ENCODE measurements around the gene FBN3.
"Not testable (repeated sequence)": the region's sequence is repeated elsewhere in the genome, so short reads cannot be mapped to it uniquely, and the experiment has no call there.

FBN3 gene

DNA sequence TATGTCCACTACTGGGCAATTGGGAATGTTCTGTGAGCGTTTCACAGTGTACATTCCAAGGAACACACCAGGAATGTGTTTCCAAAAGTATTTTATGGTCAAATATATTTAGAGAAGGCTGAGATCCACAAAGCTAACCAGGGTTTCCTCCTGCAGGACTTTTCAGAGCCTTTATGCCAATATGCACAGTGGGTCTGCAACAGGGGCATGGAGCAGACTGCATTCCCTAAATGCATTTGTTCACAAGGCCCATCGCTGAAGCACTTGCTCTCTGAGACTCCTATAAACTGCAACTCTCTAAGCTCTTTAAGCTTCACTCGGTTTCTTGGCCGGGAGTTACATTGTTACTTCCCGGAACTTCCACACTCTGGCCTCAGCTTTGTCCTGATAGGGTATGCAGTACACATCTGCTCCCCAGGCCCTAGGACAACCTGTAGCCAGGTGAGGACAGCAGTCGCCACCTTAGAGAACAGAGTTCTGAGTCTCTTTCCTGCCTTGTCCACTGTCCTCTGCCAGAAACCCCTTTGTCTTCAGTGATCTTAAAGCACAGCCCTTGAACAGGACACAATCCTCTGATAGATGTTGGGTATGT, 33.5 kb downstream of the FBN3 start:
- no peak for DNase-seq

DNA sequence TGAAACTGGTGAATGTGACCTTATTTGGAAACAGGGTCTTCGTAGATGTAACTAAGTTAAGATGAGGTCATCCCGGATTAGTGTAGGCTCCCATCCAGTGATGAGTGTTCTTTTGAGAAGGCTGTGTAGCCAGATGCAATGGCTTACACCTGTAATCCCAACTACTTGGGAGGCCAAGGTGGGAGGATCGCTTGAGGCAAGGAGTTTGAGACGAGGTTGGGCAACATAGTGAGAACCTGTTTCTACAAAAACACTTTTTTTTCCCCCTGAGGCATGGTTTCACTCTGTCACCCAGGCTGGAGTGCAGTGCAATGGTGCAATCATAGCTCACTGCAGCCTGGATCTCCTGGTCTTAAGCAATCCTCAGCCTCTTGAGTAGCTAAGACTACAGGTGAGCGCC, 36.4 kb downstream of the FBN3 start:
- DNase-seq: no peak

DNA sequence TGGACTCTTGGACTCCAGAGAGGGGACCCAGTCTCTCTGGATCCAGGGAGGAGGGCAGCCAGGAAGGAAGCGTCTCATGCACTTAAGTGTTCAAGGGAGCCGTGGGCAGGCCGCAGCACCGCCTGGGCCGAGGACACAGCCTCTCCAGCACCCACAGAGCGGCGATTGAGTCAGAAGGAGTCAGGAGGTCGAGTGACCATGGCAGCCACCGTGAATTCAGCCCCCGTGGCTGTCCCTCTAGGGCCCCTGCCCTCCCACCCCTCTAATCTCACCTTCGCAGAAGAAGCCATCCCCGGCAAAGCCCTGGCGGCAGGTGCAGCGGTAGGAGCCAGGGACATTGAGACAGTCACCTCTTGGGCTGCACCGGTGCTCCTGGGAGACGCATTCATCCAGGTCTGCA, 38.0 kb downstream of the FBN3 start:
- DNase-seq: no peak

DNA sequence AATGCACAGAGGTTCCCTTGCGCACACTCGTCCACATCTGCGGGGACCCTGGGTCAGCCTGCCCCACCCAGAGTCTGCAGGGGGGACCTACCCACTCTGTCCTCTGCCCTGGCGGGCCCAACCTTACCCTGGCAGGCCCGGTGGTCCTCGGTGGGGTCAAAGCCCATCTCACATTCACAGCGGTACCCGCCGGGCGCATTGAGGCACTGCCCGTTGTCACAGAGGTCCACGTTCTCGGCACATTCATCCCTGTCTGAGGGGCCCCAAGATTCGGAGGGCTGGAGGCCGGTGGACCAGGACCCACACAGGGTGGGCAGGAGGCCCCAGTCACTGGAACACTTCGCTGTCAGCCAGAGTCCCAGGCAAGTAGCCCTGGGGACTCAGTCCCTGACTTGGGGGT, 38.5 kb downstream of the FBN3 start:
- no peak for DNase-seq

DNA sequence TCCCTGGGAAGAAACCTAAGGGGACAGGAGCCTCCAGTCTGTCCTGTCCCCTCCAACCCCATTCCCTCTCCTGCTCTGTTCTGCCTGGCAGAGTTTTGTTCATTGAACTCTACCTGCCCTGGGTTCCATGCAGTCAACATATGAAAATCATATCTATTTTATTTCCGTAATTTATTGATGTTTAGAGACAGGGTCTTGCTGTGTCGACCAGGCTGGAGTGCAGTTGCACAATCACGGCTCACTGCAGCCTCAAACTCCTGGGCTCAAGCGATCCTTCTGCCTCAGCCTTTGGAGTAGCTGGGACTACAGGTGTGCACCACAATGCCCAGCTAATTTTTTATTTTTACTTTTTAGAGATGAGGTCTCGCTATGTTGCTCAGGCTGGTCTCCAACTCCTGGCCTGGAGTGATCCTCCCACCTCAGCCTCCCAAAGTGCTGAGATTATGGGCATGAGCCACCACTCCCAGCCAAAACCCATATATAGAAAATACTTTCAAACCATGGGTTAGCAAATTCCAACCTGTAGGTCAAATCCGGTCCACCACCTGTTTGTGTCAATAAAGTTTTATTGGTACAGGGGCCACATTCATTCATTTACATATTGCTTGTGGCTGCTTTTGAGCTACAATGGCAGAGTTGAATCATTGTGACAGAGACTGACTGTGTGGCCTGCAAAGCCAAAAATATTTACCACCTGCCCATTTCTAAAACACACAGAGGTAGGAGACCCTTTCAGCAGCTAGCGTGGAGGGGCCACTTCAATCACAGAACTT, 39.3 kb downstream of the FBN3 start:
- no peak for DNase-seq

DNA sequence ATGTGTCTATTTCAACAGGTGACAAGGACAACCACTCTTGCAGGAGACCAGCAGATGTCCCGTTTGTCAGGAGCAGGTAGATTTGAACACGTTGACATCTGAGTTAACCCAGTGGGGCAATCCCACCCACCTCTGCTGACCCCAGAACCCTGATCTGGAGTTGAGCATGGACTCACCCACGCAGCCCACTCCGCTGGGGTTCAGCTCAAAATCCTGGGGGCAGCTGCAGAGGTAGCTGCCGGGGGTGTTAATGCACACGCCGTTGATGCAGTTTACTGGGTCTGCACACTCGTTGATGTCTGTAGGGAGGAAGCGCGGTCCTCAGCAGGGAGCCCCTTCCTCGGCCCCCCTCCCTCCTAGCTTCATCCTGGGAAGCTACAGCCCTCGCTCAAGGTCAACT, 39.9 kb downstream of the FBN3 start:
- no peak for DNase-seq

DNA sequence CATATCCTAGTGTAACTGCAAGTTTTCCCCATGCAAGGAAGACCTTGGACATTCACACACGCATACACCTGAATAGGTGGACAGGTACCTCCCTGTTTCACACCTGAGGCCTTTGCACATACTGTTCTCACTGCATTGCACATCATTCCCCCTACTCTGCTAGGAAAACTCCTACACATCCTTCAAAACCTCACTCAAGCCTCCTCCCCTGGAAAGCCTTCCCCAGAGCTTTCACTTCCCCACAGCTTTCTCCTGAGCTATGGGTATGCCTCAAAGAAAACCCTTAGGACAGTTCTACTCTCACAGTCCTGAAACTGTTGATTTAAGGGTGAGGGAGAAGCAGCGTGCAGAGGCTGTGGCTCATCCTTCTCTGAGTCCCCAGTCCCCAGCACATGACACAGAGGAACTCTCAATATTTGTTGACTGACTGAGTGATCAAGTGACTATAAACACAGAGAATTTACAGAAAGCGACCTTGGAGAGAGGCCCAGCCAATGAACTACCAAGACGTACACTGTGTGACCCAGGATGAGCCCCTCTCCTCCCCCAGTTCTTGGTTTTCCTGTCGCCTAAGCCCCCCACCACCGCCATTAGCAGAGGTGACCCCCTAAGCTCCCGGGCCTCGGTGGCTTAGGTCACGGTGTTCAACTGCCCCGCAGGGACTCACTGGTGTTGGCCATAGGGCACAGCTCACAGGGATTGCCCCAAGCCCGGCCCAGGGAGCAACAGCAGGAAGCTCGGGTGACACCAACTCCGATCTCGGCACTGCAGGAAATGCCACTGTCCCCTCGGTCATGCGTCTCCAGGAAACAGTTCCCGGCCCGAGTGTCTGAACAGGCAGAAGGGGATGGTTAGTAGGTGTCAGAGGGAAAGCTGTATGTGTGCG, 40.6 kb downstream of the FBN3 start:
- DNase-seq: no peak

DNA sequence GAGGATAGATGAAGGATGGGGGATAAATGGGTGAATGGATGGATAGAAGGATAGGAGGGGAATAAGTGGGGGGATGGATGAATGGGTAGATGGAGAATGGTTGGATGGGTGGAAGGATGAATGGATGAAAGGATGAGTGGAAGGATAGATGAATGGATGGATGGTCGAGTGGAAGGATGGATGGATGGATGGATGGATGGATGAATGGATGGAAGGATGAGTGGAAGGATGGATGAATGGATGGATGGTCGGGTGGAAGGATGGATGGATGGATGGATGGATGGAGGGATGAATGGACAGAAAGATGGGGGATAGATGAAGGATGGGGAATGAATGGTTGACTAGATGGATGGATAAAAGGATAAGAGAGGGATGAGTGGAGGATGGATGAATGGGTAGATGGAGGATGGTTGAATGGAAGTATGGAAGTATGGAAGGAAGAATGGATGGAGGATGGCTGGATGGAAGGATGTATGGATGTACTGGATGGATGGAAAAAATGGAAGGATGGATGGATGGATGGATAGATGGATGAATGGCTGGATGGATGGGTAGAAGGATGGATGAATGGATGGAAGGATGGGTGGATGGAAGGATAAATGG, 42.0 kb downstream of the FBN3 start:
- DNase-seq: no peak

DNA sequence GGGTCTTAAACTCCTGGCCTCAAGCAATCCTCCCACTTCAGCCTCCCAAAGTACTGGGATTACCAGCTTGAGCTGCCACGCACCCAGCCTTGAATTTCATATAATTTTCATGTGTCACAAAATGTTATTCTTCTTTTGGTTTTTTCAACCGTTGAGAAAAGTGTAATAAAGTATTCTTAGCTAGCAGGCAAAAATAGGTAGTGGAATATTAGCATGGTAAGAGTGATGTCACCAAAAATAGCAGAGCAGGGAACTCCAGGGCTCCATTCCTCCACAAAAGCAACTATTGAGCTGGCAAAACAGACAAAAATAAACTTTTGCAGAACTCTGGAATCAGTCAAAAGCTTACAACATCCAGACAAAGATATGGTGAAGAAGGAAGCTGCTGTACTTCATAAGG, 43.9 kb downstream of the FBN3 start:
- DNase-seq: no peak

DNA sequence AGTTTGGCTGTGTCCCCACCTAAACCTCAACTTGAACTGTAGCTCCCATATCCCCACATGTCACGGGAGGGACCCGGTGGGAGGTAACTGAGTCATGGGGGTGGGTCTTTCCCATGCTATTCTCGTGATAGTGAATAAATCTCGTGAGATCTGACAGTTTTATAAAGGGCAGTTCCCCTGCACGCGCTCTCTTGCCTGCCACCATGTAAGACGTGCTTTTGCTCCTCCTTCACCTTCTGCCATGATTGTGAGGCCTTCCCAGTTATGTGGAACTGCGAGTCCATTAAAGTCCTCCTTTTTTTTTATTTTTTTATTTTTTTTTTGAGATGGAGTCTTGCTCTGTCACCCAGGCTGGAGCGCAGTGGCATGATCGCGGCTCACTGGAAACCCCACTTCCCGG, 47.5 kb downstream of the FBN3 start:
- DNase-seq: not testable (repeated sequence)

DNA sequence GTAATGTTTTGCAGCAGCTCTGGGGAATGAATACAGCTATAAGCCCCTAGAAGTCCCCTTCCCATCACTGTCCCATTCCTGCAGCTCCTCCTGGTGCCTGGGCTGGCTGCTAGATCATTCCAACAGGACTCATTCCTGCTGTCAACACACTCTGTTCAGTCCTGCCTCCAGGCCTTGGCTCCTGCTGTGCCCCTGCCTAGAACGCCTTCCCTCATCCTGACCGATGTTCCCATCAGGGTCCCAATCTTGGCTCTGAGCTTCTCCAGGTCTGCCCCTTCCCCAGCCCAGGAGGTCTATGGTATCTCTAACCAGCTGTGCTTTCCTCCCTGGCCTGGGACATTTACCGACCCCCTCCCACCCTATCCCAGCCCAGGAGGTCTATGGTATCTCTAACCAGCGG, 48.1 kb downstream of the FBN3 start:
- no peak for DNase-seq

DNA sequence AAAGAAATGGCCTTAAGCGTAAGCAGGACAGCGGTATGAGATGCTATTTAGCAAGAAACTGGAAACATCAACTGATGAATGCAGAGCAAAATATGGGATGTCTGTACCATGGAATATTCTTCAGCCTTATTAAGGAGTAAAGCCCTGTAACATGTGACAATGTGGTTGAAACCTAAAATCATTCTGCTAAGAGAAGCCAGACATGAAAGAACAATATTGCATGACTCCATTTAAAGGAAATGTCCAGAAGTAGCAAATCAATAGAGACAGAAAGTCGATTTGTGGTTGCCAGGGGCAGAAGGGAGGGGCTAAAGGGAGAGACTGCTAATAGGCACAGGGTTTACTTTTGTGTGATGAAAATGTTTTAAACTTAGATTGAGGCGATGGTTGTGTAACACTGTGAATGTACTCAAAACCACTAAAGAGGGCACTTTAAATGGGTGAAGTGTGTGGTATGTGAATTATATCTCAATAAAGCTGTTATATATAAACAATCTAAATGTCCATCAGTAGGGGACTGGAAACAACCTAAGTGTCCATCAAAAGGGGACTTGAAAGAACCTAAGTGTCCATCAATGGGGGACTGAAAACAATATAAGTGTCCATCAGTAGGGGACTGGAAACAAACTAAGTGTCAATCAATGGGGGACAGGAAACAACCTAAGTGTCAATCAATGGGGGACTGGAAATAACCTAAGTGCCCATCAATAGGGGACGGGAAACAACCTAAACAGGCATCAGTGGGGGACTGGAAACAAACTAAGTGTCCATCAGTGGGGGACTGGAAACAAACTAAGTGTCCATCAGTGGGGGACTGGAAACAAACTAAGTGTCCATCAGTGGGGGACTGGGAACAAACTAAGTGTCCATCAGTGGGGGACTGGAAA, 51.5 kb downstream of the FBN3 start:
- DNase-seq: no peak

DNA sequence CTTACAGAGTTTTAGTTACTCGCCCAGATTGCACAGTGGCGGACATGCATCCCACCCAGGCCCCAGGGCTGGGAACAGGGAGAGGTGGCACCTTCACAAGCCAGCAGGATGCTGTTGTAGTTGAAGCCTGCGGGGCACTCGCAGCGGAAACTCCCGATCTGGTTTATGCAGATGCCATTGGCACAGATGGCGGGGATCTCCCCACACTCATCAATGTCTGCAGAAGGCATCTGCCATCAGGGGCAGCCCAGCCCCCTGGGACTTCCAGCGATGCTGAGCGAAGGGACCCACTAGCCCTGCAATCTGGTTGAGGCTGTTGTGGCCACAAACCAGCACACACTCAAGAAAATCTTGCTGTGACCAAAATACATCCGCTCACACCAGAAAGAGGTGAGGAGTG, 52.2 kb downstream of the FBN3 start:
- DNase-seq: no peak

DNA sequence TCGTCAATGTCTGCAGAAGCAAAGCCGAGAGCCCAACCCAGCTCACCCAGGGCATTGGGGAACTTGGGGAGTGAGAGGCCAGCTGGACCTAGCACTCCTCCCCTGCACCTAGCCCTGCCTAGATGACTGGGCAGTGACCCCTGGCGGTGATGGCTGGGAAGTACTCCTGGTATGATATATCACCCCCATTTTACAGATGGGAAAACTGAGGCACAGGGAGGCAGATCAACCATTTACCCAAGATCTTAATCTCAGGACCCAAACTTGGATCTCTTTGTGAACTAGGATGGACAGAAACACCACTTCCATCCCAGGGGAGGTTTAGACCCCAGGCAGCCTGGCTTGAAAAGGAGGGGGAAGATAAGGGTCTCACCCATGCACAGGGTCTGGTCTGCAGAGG, 53.3 kb downstream of the FBN3 start:
- DNase-seq: no peak

DNA sequence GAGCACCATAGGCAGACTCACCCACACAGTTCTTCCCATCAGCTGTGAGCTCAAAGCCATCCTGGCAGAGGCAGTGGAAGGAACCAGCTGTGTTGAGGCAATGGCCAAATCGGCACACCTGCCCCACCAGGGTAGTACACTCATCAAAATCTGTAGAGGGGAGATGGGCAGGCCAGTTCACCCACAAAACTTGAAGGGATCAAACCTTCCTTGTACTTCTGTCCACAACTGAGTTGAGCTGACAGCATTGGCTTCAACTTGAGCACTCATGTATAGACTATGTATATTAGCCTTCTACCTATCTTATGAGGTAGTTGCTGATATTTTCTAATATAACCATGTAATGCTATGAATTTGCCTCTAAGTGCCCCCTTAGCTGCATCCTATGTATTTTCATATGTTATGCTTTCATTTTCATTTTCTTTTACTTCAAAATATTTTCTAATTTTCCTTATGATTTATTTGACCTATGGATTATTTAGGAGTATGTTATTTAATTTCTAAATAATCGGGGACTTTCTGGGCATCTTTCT, 54.0 kb downstream of the FBN3 start:
- no peak for DNase-seq

DNA sequence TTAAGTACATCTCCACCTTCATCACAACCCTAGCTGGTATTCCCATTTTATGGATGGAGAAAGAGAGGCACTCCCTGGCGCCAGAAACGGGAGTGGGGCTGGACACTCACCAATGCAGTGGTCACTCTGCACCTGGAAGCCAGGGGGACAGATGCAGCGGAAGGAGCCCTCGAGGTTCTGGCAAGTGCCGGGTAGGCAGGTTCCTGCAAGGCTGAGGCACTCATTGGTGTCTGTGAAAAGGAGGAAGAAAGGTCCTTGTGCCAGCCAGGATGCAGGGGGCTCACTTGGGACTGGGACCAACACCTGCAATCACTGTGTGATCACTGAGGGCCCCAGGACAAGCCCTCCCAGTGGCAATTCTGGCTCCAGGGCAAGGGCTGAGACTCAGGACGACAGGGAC, 55.1 kb downstream of the FBN3 start:
- no peak for DNase-seq

DNA sequence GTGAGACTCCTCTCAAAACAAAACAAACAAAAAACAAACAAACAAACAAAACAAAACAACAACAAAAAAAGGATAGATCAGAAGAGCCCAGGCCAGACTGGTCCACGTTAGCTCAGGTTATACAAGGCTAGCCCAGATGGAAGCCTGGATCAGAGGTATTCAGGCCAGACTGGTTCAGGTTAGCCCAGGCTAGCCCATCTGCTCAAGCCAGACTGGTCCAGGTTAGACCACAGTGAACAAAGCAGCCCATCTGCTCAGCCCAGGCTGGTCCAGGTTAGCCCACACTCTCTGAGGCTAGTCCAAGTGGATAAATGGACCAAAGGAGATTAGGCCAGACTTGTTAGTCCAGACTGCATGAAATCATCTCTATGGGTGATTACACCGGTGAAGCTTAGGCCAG, 55.7 kb downstream of the FBN3 start:
- no peak for DNase-seq

DNA sequence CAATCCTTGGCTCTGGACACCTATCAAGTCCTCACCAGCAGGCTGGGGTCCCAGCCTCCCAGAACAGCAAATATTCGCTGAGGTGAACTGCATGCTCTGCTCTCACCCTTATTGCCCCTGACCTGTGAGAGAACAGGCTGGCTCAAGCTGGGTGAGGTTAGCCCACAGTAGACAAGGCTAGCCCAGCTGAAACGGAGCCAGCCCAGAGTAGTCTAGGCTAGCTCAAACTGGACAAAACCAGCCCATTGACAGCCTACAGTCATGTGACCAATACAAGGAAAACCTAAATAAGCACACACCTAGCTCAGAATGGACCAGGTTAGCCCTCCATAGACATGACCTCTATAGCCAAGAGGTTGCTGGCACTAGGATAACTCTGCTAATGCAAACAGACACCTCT, 58.4 kb downstream of the FBN3 start:
- no peak for DNase-seq

DNA sequence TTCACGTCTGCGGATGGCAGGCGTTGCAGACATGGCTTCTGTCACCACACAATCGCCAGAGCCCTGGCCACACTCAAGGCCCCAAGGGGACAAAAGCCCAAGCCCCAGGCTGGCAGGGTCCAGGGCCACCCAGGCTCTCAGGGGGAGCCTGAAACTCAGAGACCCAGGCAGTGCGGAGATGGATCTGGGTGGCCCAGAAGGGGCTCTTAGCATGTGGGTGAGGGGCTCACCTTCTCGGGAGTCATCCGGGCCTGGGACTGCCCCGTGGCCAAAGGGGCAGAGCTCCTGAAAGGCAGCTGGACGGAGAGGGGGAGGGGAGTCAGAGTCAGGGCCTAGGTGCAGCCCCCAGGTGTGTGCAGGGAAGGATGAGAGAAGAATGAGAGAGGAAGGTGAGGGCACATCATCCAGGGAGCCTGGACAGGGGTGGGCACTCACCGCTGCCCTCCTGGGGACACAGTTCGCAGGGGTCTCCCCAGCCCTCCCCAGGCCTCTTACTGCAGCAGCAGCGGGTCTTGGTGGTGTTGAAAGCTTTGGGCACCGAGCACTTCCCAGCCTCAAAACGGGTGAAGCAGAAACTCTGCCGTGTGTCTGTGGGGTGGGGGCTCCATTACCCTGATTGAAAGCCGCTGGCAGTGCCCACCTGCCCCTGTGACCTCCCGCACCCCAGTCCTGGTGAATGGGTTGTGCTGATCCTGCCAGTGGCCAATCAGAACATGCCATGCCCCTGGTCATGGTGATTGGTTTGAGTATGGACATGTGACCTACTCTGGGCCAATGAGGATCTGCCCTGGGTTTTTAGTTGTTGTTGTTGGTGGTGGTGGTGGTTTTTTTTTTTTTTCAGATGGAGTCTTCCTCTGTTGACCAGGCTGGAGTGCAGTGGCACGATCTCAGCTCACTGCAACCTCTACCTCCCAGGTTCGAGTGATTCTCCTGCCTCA, 59.5 kb downstream of the FBN3 start:
- no peak for DNase-seq

DNA sequence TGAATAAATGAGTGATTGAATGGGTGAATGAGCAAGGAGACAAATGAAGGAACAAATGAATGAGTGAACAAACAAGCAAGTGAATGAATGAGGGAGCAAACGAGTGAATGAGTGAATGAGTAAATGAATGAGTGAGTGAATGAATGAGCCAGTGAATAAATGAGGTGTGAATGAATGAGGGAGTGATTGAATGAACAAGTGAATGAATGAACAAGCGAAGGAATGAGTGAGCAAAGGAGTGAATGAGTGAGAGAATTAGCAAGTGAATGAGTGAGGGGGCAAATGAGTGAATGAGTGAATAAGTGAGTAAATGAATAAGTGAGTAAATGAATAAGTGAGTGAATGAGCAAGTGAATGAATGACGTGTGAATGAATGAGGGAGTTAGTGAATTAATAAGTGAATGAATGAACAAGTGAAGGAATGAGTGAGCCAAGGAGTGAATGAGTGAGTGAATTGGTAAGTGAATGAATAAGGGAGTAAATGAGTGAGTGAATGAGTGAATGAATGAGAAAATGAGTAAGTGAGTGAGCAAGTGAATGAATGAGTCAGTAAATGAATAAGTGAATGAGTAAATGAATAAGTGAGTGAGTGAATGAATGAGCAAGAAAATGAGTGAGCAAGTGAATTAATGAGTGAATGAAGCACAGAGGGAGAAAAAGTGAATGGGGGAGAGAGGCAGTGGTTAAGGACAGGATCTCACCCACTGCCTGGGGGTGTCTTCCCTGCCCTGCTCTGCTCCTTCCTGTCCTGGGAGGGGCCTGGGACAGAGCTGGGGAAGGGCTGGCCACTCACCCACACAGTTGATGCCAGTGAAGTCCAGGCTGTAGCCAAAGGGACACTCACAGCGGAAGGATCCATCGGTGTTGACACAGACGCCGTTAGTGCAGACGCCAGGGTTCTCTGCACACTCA, 60.4 kb downstream of the FBN3 start:
- DNase-seq: no peak

All from SIG-M5 (cell line).